GM12873 (cell line): ENCODE measurements around the gene LONP1.

Experiments
- CTCF ChIP-seq: IDR thresholded peaks from 2 replicates; pipeline ENCODE4 v1.5.1; 2012; ENCODE audit warnings: low read depth, mild to moderate bottlenecking, moderate library complexity, low read length, control low read depth; ENCODE audit not compliant: insufficient read depth; ENCODE audit errors: missing control alignments

Gene LONP1

GRCh38 chr19:5706876-5707573 is 12.9 kb downstream of the LONP1 start:
- no peak for TF ChIP-seq CTCF

DNA sequence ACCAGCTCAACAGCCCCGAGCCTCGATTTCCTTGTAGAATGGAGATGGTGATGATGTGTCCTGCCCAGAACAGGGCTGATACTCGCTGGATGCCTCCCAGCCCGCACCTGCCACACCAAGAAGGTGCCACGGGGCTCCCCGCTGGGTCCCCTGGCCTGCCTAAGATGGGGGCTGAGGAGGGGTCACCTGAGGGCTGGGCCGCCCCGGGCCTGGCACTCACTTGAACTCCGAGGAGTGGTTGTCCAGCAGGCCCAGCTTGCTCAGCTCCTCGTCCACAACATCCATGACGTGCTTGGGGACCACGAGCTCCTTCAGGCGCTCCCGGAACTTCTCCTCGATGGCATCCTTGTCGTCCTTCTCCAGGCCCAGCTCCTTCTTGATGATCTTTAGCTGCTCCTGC is 14.4 kb downstream of the LONP1 start:
- no peak for TF ChIP-seq CTCF

DNA sequence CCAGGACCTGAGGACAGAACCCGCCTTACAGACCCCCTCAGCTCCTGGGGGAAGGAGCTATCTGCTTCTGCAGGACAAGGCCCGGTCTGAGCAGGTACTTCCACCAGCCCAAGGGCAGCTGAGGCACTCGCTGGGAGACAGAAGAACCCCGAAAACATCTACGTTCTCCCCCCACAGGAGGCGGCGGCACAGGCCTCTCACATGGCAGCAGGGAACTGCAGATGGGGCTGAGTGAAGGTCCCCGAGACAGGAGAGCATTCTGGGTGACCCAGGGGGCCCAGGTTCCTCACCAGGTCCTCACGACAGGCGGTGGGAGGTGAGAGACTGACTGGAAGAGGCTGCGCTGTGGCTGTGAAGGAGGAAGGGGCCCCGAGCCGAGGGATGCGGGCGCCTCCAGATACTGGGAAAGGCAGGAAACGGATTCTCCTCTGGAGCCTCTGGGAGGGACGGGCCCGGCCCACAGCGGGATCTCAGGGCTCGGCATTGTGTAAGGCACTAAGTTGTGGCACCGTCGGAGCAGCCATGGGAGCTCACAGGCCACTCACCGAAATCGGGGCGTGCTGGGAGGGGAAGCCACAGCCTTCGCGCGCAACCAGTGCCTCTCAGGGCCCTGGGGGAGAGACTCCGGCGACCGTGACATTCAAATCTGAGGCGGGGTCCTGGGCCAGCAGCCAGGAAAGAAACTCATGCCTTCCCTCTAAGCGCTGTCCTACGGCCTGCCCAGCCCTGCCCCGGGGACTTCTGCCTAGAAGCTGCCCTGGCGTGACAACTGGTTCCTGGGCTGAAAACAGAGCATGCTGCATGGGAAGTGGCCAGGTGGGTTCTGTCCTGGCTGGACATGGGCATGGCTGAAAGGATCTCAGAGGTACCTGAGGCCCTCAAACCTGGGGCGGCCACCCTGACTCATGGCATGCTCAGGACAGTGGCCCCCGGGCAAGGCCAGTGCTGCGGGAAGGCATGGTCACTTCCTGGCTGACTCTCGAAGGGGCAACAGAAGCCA is 15.8 kb downstream of the LONP1 start:
- no peak for TF ChIP-seq CTCF

GRCh38 chr19:5700455-5701092 is 19.4 kb downstream of the LONP1 start:
- TF ChIP-seq CTCF, result no peak

DNA sequence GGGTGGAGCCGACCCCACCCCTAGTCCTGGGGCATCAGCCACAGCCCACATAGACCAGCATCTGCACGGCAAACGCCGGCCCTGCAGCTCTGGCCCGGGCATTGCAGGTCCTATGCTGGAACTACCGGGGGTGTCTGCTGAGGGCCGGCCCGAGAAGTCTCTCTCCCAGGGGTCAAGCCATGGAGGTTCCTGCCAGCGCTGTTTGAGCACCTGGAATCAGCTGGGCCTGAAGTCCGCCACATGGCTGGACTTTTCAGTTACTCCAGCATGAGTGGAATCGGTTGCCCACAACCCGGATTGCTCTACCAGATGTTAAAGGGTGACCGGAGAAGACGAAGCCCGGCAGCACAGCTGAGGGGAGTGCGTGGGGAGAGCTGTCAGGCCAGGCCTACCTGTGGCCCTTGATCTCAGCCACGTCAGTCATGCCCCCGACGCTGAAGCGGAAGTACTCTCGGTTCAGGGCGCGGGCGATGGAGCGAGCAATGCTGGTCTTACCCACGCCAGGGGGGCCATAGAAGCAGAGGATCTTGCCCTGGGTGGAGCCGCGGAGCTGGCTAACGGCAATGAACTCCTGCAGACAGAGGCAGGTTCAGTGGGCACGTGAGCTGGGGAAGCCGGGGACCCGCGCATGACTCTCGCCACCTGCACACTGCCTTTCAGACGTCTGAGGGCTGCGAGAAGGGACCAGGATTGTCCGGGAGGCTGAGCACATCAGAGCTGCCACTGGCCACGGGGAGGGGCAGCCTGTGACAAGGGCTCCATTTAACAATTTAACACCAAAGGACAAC is 21.1 kb downstream of the LONP1 start:
- TF ChIP-seq CTCF, result no peak

DNA sequence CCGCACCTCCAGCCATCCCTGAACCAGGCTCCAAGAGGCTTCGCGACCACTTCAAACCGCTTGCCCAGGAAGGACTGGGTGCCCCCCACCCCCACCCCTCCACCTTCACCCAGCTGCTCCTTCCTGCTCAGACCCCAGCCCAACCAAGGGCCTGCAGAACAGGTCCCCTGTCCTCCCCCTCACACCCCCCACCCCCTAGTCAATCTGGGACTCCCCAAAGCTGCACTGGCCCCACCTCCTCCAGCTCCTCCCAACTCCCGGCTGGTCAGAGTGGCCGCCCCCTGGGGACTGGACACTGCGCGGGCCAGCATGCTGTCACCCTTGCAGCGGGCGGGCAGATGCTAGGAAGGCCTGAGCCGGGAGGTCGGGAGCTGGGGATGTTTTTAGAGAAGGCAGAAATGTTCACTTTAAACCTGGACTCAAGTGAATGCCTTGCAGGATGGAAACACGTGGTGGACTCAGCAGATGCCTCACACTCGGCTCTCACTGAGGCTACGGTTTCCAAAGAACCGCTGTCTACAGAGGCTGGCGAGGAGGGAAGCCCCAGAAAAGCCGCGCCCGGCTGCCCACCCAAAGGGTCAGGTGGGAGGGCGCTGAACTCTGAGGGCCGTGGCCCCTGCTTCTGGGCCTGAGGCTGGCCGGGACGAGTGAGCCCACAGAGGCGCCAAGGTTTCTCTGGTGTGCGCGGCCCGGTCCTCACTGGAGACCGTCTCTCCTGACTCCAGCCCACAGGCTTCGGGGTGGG is 21.9 kb downstream of the LONP1 start:
- TF ChIP-seq CTCF, result no peak
